Islet precursor cell (in vitro differentiated cells): ENCODE data around the gene PSORS1C2.

Experiments used
- DNase-seq: peaks from one replicate; pipeline ENCODE4 v3.0.0-alpha.2; 2018

The PSORS1C2 gene

GRCh38 chr6:31111712-31112111, 27.2 kb downstream of the PSORS1C2 start:
- DNase-seq: no peak

- no peak for DNase-seq
These were observed 27.9 kb downstream of the PSORS1C2 start for GRCh38 chr6:31110825-31111582.

- no peak for DNase-seq
These were observed 31.8 kb downstream of the PSORS1C2 start for GRCh38 chr6:31107052-31107451.

- DNase-seq: no peak
These were observed 35.7 kb downstream of the PSORS1C2 start for GRCh38 chr6:31103136-31103535.

- no peak for DNase-seq
These were observed 40.4 kb downstream of the PSORS1C2 start for GRCh38 chr6:31098449-31098938.

GRCh38 chr6:31096656-31097055, 42.2 kb downstream of the PSORS1C2 start:
- DNase-seq: no peak

- DNase-seq: no peak
These were observed 42.7 kb downstream of the PSORS1C2 start for GRCh38 chr6:31096215-31096614.

GRCh38 chr6:31094389-31094881, 44.4 kb downstream of the PSORS1C2 start:
- DNase-seq: no peak

- DNase-seq: no peak
These were observed 45.9 kb downstream of the PSORS1C2 start for GRCh38 chr6:31092769-31093505.

- no peak for DNase-seq
These were observed 46.6 kb downstream of the PSORS1C2 start for GRCh38 chr6:31092238-31092637.

GRCh38 chr6:31091680-31092079, 47.2 kb downstream of the PSORS1C2 start:
- DNase-seq: no peak

- DNase-seq: no peak
These were observed 47.9 kb downstream of the PSORS1C2 start for GRCh38 chr6:31090973-31091364.

GRCh38 chr6:31090275-31090972, 48.4 kb downstream of the PSORS1C2 start:
- no peak for DNase-seq
